Stimulated activated naive CD8-positive, alpha-beta T cell treated with anti-CD3 and anti-CD28 coated beads, Interleukin-15, Interleukin-2, amounts not matched to agents 100 U/mL and 50 U/mL, for 24 hours (primary cell): ENCODE results near the gene APOH.

Experiments used
- ATAC-seq: fragments of 150-1000 bp; cut with Tn5 transposase; one replicate; pipeline ENCODE4 v1.10.0; 2021
- DNase-seq: peaks from one replicate; pipeline ENCODE4 v3.0.0; 2021

Gene APOH

GRCh38 chr17:66235377-66235994, 6.3 kb upstream of the APOH start:
- ATAC-seq = no peak
- no peak for DNase-seq

- DNase-seq = no peak
Measured at GRCh38 chr17:66234611-66235010, 5.4 kb upstream of the APOH start.

GRCh38 chr17:66233023-66233753, 4.0 kb upstream of the APOH start:
- no peak for DNase-seq
- ATAC-seq = no peak

More at GRCh38 chr17:66234611-66235010, 5.4 kb upstream of the APOH start:
- ATAC-seq = no peak

- DNase-seq = no peak
- ATAC-seq = no peak
Measured at GRCh38 chr17:66230922-66231591, 1.8 kb upstream of the APOH start.

- no peak for DNase-seq
Measured at GRCh38 chr17:66229783-66230538, 746 bp upstream of the APOH start.

GRCh38 chr17:66227212-66228045, 1.8 kb downstream of the APOH start:
- no peak for DNase-seq
- no peak for ATAC-seq

More at GRCh38 chr17:66229783-66230538, 746 bp upstream of the APOH start:
- ATAC-seq = no peak

- DNase-seq (no peak), ATAC-seq (no peak)
Measured at GRCh38 chr17:66222798-66223350, 6.3 kb downstream of the APOH start.

GRCh38 chr17:66221755-66222530, 7.3 kb downstream of the APOH start:
- ATAC-seq (no peak), DNase-seq (no peak)

- no peak for ATAC-seq
- no peak for DNase-seq
Measured at GRCh38 chr17:66221343-66221742, 7.9 kb downstream of the APOH start.

- no peak for DNase-seq
- ATAC-seq = no peak
Measured at GRCh38 chr17:66220079-66220835, 9.0 kb downstream of the APOH start.

- ATAC-seq (no peak), DNase-seq (no peak)
Measured at GRCh38 chr17:66215529-66215911, 13.7 kb downstream of the APOH start.

- no peak for ATAC-seq
- no peak for DNase-seq
Measured at GRCh38 chr17:66214884-66215528, 14.2 kb downstream of the APOH start.

- DNase-seq (no peak), ATAC-seq (no peak)
Measured at GRCh38 chr17:66211047-66211810, 18.0 kb downstream of the APOH start.

GRCh38 chr17:66210208-66210574, 19.0 kb downstream of the APOH start:
- DNase-seq (no peak), ATAC-seq (no peak)

GRCh38 chr17:66207936-66208335, 21.3 kb downstream of the APOH start:
- DNase-seq (no peak), ATAC-seq (no peak)

- DNase-seq = no peak
- ATAC-seq = no peak
Measured at GRCh38 chr17:66203274-66204015, 25.8 kb downstream of the APOH start.

- ATAC-seq = no peak
- DNase-seq = peak; percentile 34
Measured at GRCh38 chr17:66200685-66201092, 28.5 kb downstream of the APOH start.

- DNase-seq = no peak
- ATAC-seq = no peak
Measured at GRCh38 chr17:66198242-66198641, 31.0 kb downstream of the APOH start.
